C1 segment of cervical spinal cord (tissue), 14 donors: ENCODE measurements around the gene SUPT3H.

Source experiments
- DNase-seq, 14 donors: peaks; one replicate each; lab custom pipeline; 2025; lab: John Stamatoyannopoulos, UW

SUPT3H gene

GRCh38 chr6:44843734-44844133 lies 534.0 kb downstream of the SUPT3H start:
- DNase-seq: no peak

GRCh38 chr6:44842616-44843015 lies 535.1 kb downstream of the SUPT3H start:
- DNase-seq: no peak

- DNase-seq: no peak
These were observed 535.9 kb downstream of the SUPT3H start for GRCh38 chr6:44841829-44842228.

- DNase-seq: no peak
These were observed 540.0 kb downstream of the SUPT3H start for GRCh38 chr6:44837741-44838140.

- DNase-seq: no peak
These were observed 540.5 kb downstream of the SUPT3H start for GRCh38 chr6:44837255-44837654.

GRCh38 chr6:44833248-44833647 lies 544.5 kb downstream of the SUPT3H start:
- no peak for DNase-seq

GRCh38 chr6:44831002-44831610 lies 546.6 kb downstream of the SUPT3H start:
- no peak for DNase-seq

GRCh38 chr6:44829836-44830235 lies 547.9 kb downstream of the SUPT3H start:
- DNase-seq: no peak

GRCh38 chr6:44828780-44829179 lies 549.0 kb downstream of the SUPT3H start:
- no peak for DNase-seq

- DNase-seq: no peak
These were observed 551.6 kb downstream of the SUPT3H start for GRCh38 chr6:44826025-44826676.

GRCh38 chr6:44825273-44825672 lies 552.5 kb downstream of the SUPT3H start:
- no peak for DNase-seq

- DNase-seq: no peak
These were observed 553.2 kb downstream of the SUPT3H start for GRCh38 chr6:44824567-44824966.

- DNase-seq: no peak
These were observed 557.0 kb downstream of the SUPT3H start for GRCh38 chr6:44820759-44821158.

- no peak for DNase-seq
These were observed 557.4 kb downstream of the SUPT3H start for GRCh38 chr6:44820321-44820720.

- DNase-seq: no peak
These were observed 566.3 kb downstream of the SUPT3H start for GRCh38 chr6:44811456-44811855.

- no peak for DNase-seq
These were observed 568.5 kb downstream of the SUPT3H start for GRCh38 chr6:44809258-44809657.

GRCh38 chr6:44808148-44808547 lies 569.6 kb downstream of the SUPT3H start:
- DNase-seq: no peak

- DNase-seq: no peak
These were observed 571.1 kb downstream of the SUPT3H start for GRCh38 chr6:44806656-44807055.

- no peak for DNase-seq
These were observed 572.4 kb downstream of the SUPT3H start for GRCh38 chr6:44805238-44805846.

- DNase-seq: no peak
These were observed 573.1 kb downstream of the SUPT3H start for GRCh38 chr6:44804546-44805159.

GRCh38 chr6:44804016-44804415 lies 573.7 kb downstream of the SUPT3H start:
- no peak for DNase-seq

GRCh38 chr6:44800784-44801592 lies 576.7 kb downstream of the SUPT3H start:
- no peak for DNase-seq
